Muscle of back (tissue), 11 donors: ENCODE measurements around the gene DNAH2. TPM values are rescaled to one million over a fixed set of nuclear protein-coding genes. Genes with fewer than 3 reads are reported as not detected.

ENCODE experiments used
- DNase-seq, 3 donors: peaks; one replicate each; pipeline versions ENCODE4 v3.0.0 to v3.0.0-alpha.2; 2013
- polyA plus RNA-seq, 10 donors: library from polyadenylated mRNA; unstranded; fragments of 120-200 nt; gene quantifications; one replicate each; pipeline ENCODE4 v1.2.1, GENCODE V29; 2013; ENCODE audit not compliant: insufficient read length in 10 of 10

The DNAH2 gene
- polyA plus RNA-seq, 10 donors, result 2.1 to 7.3 (median 4.6) TPM

- no peak for DNase-seq
Measured at GRCh38 chr17:7701681-7702080, 15.9 kb upstream of the DNAH2 start.

GRCh38 chr17:7702776-7703175 lies 14.8 kb upstream of the DNAH2 start:
- DNase-seq, result no peak

GRCh38 chr17:7703584-7704479 lies 13.7 kb upstream of the DNAH2 start:
- DNase-seq, result peak in 1 of 3 donors; percentile 59

GRCh38 chr17:7704601-7705268 lies 12.8 kb upstream of the DNAH2 start, which contains the start of gene EFNB3:
TSS of gene EFNB3 (plus strand) at chr17:7705202. CDS start at chr17:7705599, 397 bp downstream.
- peak in 1 of 3 donors; percentile 82 for DNase-seq

- peak in 1 of 3 donors; percentile 25 for DNase-seq
Measured at GRCh38 chr17:7705269-7706255, 12.0 kb upstream of the DNAH2 start.

GRCh38 chr17:7706631-7707354 lies 10.8 kb upstream of the DNAH2 start:
- no peak for DNase-seq

- no peak for DNase-seq
Measured at GRCh38 chr17:7707446-7707845, 10.1 kb upstream of the DNAH2 start.

GRCh38 chr17:7707858-7708750 lies 9.4 kb upstream of the DNAH2 start:
- DNase-seq, result no peak

- no peak for DNase-seq
Measured at GRCh38 chr17:7709031-7709430, 8.5 kb upstream of the DNAH2 start.

- no peak for DNase-seq
Measured at GRCh38 chr17:7710301-7710700, 7.2 kb upstream of the DNAH2 start.

GRCh38 chr17:7711051-7711755 lies 6.3 kb upstream of the DNAH2 start:
- DNase-seq, result no peak

- no peak for DNase-seq
Measured at GRCh38 chr17:7712111-7712771, 5.3 kb upstream of the DNAH2 start.

GRCh38 chr17:7713782-7714181 lies 3.8 kb upstream of the DNAH2 start:
- no peak for DNase-seq

GRCh38 chr17:7714721-7715594 lies 2.6 kb upstream of the DNAH2 start:
- DNase-seq, result no peak

- DNase-seq, result peak in 1 of 3 donors; percentile 23
Measured at GRCh38 chr17:7715936-7716886, 1.3 kb upstream of the DNAH2 start.

- peak in 1 of 3 donors; percentile 46 for DNase-seq
Measured at GRCh38 chr17:7717756-7718350, 309 bp downstream of the DNAH2 start.
